ENCODE measurements around the gene ASTN1.
A peak's percentile ranks its signal among the peaks of the same experiment; 100 is the strongest.

The ASTN1 gene

DNA sequence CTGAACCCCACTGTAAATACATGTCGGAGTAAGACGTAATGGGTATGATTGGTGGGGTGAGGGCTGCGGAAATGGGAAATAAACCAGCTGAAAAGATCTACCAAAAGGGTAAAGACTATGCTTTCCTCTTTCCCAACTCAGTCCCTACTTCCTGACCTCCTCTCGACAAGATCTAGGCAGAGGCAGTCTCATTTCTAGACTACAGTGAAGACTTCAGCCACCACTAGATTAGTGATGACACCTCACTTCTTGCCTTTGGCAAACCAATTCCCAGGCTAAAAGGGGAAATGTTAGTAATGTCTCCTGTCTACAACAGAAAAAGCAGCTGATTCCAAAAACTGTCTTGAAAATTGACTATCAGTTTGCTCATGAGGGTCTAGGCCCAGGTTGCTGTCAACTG is 219.9 kb downstream of the ASTN1 start:
- H3K4me2 ChIP-seq, result peak overlapping the region; percentile 66
- peak overlapping the region; percentile 77 for H3K27ac ChIP-seq
- H3K4me3 ChIP-seq (IDR thresholded peaks at IDR 0.05; ENCODE audit: insufficient read depth, low read depth, low read length), result peak overlapping the region; percentile 36
- no peaks in the 10 kb centered on the region for H4K20me1 ChIP-seq (ENCODE audit: insufficient read depth)
- H3K4me1 ChIP-seq (ENCODE audit: low read depth, poor library complexity, severe bottlenecking), result peaks cover 67% of the 10 kb centered on the region
- H3K79me2 ChIP-seq (ENCODE audit: insufficient read depth, low read depth), result no peaks in the 10 kb centered on the region
- H3K36me3 ChIP-seq (ENCODE audit: insufficient read depth), result no peaks in the 10 kb centered on the region
- H3K9ac ChIP-seq, result no peak overlapping the region; the same call in 1 of the 2 replicates
- H2AFZ ChIP-seq (ENCODE audit: low read depth), result peak overlapping the region; percentile 8; the same call in 1 of the 2 replicates
- TF ChIP-seq, protein P1, sequence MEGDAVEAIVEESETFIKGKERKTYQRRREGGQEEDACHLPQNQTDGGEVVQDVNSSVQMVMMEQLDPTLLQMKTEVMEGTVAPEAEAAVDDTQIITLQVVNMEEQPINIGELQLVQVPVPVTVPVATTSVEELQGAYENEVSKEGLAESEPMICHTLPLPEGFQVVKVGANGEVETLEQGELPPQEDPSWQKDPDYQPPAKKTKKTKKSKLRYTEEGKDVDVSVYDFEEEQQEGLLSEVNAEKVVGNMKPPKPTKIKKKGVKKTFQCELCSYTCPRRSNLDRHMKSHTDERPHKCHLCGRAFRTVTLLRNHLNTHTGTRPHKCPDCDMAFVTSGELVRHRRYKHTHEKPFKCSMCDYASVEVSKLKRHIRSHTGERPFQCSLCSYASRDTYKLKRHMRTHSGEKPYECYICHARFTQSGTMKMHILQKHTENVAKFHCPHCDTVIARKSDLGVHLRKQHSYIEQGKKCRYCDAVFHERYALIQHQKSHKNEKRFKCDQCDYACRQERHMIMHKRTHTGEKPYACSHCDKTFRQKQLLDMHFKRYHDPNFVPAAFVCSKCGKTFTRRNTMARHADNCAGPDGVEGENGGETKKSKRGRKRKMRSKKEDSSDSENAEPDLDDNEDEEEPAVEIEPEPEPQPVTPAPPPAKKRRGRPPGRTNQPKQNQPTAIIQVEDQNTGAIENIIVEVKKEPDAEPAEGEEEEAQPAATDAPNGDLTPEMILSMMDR (conservative IDR thresholded peaks at IDR 0.05; ENCODE audit: low read depth, low read length), result no peak
- no peaks in the 10 kb centered on the region for H3K27me3 ChIP-seq (ENCODE audit: insufficient read depth, low read depth)

- peak overlapping the region; percentile 66 for H3K4me2 ChIP-seq
- H3K4me1 ChIP-seq (ENCODE audit: low read depth, poor library complexity, severe bottlenecking), result peaks cover 67% of the 10 kb centered on the region
- no peaks in the 10 kb centered on the region for H3K79me2 ChIP-seq (ENCODE audit: insufficient read depth, low read depth)
- no peaks in the 10 kb centered on the region for H3K36me3 ChIP-seq (ENCODE audit: insufficient read depth)
- peak overlapping the region; percentile 80 for H3K4me3 ChIP-seq (IDR thresholded peaks at IDR 0.05; ENCODE audit: insufficient read depth, low read depth, low read length)
- H4K20me1 ChIP-seq (ENCODE audit: insufficient read depth), result no peaks in the 10 kb centered on the region
- H3K27me3 ChIP-seq (ENCODE audit: insufficient read depth, low read depth), result no peaks in the 10 kb centered on the region
- TF ChIP-seq, protein P1 (conservative IDR thresholded peaks at IDR 0.05; ENCODE audit: low read depth, low read length), result no peak
- H2AFZ ChIP-seq (ENCODE audit: low read depth), result peak overlapping the region; percentile 8; the same call in 1 of the 2 replicates
- peak overlapping the region; percentile 16; the same call in 1 of the 2 replicates for H3K9ac ChIP-seq
- H3K27ac ChIP-seq, result peak overlapping the region; percentile 77
Observed at GRCh38 chr1:176943783-176944182, 220.7 kb downstream of the ASTN1 start.

DNA sequence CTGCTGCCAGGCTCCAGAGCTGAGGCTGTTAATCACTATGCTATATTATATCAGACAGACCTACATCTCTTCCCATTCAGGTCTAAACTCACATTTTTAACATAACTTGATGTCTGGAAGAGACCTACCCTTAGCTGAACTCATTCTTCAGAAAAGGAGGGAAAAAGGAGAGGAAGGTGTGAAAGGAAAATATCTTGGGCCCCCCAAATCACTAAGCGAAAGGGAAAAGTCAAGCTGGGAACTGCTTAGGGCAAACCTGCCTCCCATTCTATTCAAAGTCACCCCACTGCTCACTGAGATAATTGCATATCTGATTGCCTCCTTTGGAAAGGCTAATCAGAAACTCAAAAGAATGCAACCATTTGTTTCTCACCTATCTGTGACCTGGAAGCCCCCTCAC is 222.2 kb downstream of the ASTN1 start:
- H3K4me1 ChIP-seq (ENCODE audit: low read depth, poor library complexity, severe bottlenecking), result peaks cover 80% of the 10 kb centered on the region
- H3K27me3 ChIP-seq (ENCODE audit: insufficient read depth, low read depth), result no peaks in the 10 kb centered on the region
- no peak overlapping the region for H2AFZ ChIP-seq (ENCODE audit: low read depth)
- H3K79me2 ChIP-seq (ENCODE audit: insufficient read depth, low read depth), result no peaks in the 10 kb centered on the region
- no peak overlapping the region for H3K9ac ChIP-seq
- H4K20me1 ChIP-seq (ENCODE audit: insufficient read depth), result no peaks in the 10 kb centered on the region
- H3K27ac ChIP-seq, result no peak overlapping the region
- H3K4me2 ChIP-seq, result no peak overlapping the region
- TF ChIP-seq, protein P1 (conservative IDR thresholded peaks at IDR 0.05; ENCODE audit: low read depth, low read length), result no peak
- H3K4me3 ChIP-seq (IDR thresholded peaks at IDR 0.05; ENCODE audit: insufficient read depth, low read depth, low read length), result no peak overlapping the region
- H3K36me3 ChIP-seq (ENCODE audit: insufficient read depth), result no peaks in the 10 kb centered on the region

- H3K4me1 ChIP-seq (ENCODE audit: low read depth, poor library complexity, severe bottlenecking), result peaks cover 85% of the 10 kb centered on the region
- no peak overlapping the region for H3K4me3 ChIP-seq (IDR thresholded peaks at IDR 0.05; ENCODE audit: insufficient read depth, low read depth, low read length)
- H3K79me2 ChIP-seq (ENCODE audit: insufficient read depth, low read depth), result no peaks in the 10 kb centered on the region
- H4K20me1 ChIP-seq (ENCODE audit: insufficient read depth), result no peaks in the 10 kb centered on the region
- TF ChIP-seq, protein P1 (conservative IDR thresholded peaks at IDR 0.05; ENCODE audit: low read depth, low read length), result no peak
- H3K4me2 ChIP-seq, result no peak overlapping the region
- no peak overlapping the region for H3K9ac ChIP-seq
- H3K27ac ChIP-seq, result no peak overlapping the region
- no peaks in the 10 kb centered on the region for H3K27me3 ChIP-seq (ENCODE audit: insufficient read depth, low read depth)
- no peak overlapping the region for H2AFZ ChIP-seq (ENCODE audit: low read depth)
- H3K36me3 ChIP-seq (ENCODE audit: insufficient read depth), result no peaks in the 10 kb centered on the region
Observed at GRCh38 chr1:176939993-176940392, 224.5 kb downstream of the ASTN1 start.
